Stimulated activated CD4-positive, alpha-beta T cell treated with anti-CD3 and anti-CD28 coated beads, Interleukin-15, amount 100 ng/mL, for 24 hours (primary cell): Measurements from ENCODE around the gene DMPK.
A peak's percentile ranks its signal among the peaks of the same experiment; 100 is the strongest.
"Not testable (repeated sequence)": the region's sequence is repeated elsewhere in the genome, so short reads cannot be mapped to it uniquely, and the experiment has no call there.

ENCODE experiments used
- DNase-seq: peaks from one replicate; pipeline ENCODE4 v3.0.0-alpha.2; 2020

The DMPK gene

DNA sequence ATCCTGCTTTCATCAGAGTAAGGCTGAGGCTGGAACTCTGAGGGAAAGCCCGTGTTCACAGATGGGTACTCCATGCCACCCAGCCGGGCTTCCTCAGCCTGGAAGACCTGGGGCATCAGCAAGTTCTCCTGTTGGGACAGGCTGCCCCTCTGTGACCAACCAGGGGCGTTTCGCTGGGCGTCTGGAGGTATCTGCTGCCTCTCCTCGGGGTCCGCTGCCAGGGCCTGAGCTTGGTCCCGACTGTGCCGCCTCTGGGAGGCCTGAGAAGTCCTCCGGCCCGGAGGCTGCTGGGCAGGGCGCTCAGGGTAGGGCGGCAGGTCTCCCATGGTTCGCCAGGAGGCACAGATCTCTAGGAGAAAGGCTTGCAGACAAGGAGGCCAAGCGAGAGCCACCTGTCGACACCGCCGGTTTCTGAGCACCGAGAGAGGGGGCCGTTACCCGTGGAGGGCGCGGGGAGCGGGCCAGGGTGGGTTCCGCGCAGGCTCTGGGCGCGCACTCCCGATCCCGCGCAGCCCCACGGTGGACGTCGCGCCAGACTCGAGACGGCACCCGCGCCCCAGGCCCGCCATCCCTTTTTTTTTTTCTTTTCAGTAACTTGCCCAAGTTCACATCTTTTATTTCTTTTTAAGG, 32.7 kb upstream of the DMPK start, which contains the start of gene RSPH6A:
TSS of gene RSPH6A (minus strand) at position 458 of the 630 bp plus-strand sequence. CDS start at position 326, 132 bp downstream.
- DNase-seq = no peak

DNA sequence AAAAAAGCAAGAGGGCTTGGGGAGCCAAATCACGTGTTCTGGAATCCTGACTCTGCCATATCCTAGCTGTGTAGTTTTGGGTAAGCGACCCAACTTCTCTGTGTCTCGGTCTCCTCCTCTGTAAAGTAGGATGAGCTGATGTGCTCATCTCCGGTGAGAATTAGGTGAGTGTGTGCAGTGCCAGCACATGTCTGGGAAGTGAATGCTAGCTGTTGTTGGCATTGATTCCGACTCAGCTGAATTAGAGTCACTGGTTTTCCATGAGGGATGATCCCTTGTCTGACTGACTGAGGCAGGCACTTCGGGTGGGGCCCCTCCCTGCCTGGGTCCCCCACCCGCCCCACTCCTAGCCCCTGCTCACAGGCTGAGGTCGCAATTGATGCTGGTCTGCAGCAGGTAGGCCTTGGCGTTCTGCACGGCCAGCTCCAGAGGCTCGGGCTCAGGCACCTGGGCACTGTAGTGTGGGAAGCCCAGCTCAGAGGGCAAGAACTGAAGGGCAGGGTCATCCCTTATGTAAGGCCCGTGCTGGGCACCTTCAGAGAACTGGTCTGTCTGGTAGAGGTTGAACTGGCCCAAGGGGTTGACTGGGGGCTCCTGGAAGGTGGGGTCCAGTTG, 32.0 kb upstream of the DMPK start:
- no peak for DNase-seq

DNA sequence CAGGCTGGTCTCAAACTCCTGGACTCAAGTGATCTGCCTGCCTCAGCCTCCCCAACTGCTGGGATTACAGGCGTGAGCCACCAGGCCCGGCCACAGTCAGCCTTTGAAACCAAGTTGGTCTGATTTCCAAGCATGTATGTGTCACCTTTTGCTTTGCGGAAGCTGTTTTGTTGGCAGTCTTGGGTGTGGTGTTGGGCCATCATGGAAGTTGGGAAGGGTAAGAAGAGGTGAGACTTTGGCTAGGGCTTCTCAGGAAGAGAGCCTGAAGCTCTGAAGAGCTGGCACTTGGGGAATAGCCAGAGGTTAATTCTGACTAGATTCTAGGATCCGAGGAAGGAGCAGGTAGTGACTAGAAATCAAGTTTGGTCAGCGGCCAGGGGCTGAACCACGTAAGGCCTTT, 30.0 kb upstream of the DMPK start:
- no peak for DNase-seq

DNA sequence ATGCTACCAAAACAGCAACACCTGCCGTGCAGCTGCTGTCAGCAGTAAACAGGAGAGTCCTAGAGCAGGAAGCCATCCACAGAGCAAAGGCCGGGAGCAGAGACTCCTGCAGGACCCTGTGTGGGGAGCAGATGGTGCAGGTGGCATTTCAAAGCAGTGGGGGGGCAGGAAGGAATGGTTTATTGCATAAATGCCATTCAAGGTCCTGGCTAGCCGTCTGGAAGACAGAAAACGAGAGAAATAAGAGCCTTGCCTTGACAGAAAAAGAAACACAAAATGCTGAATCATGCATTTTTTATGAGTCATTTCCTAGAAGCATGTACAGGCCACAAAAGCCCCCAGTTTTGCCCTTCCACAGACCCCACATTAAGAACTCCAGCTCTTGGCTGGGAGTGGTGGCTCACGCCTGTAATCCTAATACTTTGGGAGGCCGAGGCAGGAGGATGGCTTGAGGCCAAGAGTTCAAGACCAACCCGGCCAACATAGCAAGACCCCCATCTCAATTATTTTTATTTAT, 27.4 kb upstream of the DMPK start:
- no peak for DNase-seq

DNA sequence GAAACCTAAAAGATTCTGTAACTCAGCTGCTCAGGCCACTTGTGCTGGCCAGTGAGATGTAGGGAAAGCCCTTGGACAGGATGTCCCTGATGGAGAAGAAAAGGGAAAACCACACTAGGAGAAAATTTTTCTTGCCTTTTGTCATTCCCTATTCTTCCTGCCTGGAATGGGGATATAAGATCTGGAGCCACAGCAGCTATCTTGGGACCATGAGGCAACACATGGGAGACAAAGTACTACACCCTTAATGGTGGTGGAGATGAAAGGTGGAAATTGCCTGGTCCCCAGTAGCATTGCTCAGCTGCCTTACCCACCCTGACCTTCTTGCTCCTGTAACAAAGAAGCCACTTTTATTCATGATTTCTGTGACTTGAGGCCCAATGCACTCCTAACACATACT, 23.4 kb upstream of the DMPK start:
- no peak for DNase-seq

DNA sequence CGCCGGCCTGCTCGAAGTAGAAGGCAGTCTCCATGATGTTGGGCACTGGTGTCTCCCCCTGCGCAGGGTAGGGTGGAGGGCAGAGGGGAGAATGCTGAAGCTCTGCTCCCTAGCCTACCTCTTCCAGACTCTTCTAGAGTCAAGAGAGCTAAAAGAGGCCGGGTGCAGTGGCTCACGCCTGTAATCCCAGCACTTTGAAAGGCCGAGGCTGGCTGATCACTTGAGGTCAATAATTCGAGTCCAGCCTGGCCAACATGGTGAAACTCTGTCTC, 22.6 kb upstream of the DMPK start:
- no peak for DNase-seq

DNA sequence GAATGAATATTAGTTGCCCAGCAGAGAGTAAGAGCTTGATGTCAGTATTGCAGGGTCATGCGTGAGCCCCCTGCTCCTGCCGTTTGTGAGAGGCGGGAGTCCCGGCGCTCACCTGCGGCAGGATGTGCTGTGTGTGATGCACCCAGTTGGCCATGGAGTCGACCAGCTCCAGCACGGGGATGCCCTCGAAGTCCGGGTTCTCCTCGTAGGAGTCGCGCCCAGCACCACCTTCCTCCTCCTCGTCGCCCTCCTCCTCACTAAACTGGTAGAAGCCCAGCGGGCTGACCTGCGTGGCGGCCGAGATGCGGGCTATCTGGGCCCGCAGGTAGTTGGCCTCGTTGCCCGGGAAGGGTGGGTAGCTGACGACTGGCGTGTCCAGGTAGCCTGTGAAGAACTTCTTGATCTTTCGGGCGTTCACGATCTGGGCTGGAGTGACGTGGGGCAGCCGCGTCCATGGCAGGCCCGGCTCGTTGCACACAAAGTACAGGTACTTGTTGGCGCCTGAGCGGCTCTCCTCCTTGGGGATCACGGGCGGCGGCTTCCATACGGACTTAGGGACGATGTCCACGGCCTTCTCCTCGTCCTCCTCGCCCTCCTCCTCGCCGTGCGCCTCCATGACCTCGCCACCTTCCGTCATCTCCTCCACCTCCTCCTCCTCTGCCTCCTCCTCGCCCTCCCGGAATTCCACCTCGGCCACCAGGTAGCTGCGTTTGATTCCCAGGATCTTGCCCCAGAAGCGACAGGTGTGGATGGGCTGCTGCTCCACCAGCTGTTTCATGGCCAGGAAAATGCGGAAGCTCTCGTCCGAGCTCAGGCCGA, 22.1 kb upstream of the DMPK start:
- DNase-seq = no peak

DNA sequence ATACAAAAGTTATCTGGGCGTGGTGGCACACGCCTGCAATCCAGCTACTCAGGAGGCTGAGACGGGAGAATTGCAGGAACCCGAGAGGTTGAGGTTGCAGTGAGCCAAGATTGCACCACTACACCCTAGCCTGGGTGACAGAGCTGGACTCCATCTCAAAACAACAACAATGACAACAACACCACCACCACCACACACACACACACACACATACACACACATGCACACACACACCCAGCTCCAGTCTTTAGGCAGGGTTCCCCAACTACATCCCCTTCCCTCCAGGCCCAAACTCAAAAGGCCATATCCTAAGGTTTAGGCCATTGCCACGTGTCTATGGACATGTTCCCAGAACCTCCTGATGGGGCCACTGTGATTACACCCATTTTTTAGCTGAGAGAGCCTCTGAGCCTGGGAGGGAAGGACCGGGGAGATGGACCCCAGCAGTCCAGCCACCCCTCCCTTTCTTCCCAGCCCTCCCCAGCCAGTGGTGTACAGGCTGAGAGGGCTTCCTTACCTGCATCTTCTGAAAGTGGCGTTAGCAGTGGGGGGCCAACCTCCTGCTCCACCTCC, 19.4 kb upstream of the DMPK start:
- no peak for DNase-seq

DNA sequence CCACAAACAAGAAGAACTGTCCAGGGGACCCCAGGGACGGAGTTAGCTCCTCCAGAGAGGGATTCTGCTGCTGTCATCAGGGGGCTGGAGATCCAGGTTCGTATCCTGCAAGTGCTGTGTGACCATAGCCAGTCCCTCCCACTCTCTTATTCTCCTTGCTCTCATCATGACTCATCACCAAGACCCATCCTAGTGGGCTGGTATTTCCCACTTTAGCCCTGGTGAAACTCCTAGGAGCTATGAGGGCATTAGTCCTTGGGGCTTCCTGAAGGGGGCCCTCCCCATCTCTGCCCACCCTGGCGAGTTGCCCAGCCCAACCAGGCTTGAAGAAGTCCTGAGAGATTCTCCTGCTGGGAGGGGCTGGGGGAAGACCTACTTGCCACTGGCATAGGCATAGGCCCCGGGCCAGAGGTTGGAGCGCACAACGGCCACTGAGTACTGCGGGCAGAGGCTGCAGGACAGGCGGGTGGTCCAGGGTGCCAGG, 17.8 kb upstream of the DMPK start:
- no peak for DNase-seq

DNA sequence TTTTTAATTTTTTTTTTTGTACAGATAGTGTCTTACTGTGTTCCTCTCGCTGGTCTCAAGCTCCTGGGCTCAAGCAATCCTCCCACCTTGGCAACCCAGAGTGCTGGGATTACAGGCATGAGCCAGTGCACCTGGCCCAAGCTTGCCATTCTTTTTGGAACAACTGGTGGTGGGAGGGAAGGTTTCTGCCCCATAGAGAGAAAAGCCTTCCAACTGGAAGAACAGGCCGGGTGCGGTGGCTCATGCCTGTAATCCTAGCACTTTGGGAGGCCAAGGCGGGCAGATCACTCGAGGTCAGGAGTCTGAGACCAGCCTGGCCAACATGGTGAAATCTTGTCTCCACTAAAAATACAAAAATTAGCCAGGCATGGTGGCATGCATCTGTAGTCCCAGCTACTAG, 17.3 kb upstream of the DMPK start:
- DNase-seq = not testable (repeated sequence)

DNA sequence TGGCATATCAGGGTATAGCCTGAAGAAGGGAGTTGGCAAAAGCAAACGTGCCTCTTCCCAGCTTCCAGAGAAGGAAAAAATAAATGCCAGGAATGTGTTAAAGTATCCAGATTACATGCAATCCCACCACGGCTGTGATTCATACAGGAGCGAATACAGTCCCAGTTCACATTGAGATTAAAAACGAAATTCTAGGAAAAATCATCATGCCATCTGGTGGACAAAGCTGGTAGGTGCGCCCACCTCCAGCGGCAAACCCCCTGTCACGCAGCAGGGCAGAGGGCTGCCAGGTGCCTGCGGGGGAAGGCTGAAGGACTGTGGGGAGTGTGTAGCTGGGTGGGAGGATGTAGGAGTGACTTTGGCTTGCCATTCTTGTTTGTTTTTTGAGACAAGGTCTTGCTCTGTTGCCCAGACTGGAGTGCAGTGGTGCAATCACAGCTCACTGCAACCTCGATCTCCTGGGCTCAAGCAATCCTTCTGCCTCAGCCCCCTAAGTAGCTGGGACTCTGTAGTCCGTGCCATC, 16.8 kb upstream of the DMPK start:
- DNase-seq = peak; percentile 67

DNA sequence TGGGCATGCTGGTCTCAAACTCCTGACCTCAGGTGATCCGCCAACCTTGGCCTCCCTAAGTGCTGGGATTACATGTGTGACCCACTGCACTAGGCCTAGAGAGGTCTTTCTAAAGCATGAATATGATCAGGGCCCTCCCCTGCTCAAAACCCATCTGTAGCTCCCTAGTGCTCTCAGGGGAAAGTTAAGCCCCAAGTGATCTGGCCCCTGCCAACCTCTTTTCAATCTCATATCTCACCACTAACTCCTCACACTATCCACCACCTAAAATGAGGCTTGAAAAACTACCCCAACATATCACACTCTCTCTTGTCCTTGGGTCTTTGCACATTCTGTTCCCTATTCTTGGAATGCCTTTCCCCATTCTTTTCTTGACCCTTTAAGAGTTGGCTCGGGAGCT, 12.3 kb upstream of the DMPK start:
- DNase-seq = no peak

DNA sequence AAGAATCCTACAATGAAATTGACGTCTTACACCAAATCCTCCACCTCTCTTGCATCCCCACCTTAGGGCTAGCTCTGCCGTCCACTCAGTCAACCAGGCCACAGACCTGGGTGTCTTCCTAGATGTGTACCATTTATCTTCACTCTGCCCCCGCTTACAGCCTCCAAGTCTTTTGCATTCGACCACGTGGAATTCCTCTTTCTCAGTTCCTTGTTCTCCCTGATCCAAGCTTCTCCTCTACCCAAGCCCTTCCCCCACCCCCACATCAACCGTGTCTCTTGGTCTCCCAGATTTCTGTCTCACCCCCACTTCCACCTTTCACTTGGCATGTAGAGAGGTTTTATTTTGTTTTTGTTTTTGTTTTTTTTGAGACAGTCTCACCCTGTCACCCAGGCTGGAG, 11.6 kb upstream of the DMPK start:
- no peak for DNase-seq

DNA sequence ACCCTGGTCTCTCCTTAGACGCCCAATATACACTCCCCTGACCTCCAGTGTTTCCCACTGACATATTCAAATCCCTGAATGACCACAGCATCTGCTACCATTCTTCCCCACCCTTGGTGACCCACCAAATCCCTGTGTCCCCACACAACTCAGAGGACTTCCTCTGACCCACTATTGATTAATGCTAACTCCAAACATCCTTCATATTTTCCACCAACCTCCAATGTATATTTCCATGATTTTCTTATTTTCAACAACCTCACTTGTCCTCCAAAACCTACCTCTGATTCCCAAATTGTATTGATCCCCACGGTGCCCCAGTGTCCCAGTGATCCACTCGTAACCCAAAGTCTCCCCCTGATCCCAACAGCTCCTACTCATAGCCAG, 10.9 kb upstream of the DMPK start:
- no peak for DNase-seq

DNA sequence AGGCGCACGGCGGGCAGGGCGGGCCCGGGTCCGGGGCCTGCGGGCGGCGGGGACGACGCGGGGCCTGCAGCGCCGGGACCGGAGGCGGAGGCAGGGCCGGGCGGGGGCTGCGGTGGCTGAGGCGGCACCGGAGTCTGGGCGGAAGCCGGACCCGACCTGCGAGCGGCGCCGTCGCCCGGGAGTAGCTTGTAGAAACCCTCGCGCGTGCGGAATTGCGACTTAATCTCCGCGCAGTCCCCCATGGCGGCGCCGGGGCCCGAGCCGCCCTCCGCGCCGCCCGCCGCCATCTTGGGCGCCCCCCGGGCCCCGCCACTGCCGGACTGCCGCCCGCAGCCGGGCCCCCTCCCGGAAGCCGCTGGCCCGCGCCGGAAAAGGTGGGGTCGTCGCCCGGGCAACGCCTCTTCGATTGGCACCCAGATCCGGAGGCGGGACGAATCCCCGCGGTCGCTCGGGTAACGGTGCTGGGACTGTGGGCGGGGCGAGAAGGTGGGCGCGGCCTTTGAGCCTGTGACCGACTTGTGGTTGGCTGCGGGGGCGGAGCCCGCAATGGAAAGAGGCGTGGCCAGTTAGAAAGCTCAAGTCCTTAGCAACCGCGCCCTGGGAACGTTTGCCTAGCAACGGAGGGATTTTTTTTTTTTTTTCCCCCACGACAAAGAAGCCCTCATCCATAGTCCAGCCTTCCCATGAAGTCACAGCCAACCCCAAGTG, 10.3 kb upstream of the DMPK start, which contains the start of gene DMWD:
TSS of gene DMWD (minus strand) at position 376 of the 708 bp plus-strand sequence. CDS start at position 287, 89 bp downstream.
- DNase-seq = peak; percentile 100

DNA sequence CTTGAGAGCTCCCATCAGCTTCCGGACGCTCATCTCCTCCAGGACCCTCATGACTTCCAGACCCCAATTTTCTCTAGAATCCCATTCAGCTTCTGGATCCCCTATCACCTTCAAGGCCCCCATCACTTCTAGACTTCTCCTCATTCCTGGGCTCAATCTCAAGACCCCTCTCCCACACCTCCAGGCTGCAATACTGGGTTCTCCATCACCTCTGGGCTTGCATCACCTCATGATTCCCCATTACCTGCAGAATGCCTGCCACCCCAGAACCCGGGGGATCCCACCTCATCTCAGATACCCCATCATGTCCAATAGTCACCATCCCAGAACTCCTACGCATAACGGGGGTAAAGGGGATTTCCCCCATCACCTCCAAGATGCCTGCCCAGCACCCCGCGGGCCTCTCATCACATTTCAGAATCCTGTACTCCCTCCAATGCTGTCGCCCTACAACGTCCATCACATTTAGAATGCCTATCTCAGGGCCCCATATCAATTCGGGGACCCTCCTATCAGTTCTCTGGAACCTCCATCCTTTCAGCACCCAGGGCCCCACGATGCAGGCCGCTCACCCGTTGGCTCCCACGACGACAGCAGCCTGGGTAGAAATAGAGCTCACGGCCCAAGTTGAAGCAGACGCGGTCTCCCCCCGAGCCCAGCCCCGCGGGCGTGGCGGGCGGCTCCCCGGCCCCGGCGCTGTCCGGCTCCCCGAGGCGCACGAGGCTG, 9.6 kb upstream of the DMPK start:
- DNase-seq = peak; percentile 31

DNA sequence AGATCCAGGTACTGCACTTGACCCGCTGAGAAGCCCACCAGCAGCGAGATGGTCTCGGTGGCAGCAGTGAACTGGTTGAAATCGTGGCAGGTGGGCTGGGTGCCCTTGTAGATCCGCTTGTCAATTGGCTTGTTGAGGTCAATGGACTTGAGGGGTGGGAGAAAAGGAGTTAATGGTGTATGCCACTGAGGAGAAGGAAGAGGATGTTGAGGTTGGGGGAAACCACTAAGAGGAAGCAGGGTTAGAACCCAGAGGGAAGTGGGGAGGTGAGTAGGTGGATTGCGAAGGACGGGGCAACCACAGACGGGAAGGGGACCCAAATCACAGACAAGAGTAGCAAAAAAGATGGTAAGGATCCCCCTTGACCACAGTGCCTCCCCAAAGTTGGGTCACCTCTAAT, 8.7 kb upstream of the DMPK start:
- peak; percentile 44 for DNase-seq

DNA sequence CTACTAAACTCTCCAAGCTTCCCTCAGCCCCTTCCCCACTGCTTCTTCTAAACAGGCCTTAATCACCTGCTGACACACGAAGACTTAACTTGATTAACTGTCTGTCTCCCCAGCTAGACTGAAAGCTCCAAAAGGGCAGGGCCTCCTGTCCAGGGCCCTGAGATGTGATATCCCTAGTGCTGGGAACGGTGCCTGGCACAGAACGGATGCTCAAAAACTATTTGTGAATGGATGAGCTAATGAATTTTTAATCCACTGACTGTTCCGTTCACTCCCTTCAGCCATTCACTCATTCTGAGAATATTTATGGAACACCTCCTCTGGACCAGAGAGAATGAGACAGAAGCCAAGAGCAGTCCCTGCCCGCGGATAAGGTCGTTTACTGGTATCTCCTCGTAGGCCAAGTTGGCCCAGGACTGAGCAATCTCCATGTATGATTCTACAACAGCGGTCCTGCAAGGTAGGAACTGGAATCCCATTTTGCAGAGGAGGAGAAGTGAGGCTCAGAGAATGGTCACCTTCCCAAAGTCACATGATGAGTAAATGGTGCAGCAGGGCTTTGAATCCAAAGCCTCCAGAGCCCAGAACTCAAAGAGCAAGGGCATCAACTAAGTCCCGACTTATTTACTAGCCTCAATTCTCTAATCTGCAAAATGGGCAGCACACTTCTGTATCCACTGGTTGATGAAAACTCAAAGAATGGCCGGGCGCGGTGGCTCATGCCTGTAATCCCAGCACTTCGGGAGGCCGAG, 6.9 kb upstream of the DMPK start:
- DNase-seq = no peak

DNA sequence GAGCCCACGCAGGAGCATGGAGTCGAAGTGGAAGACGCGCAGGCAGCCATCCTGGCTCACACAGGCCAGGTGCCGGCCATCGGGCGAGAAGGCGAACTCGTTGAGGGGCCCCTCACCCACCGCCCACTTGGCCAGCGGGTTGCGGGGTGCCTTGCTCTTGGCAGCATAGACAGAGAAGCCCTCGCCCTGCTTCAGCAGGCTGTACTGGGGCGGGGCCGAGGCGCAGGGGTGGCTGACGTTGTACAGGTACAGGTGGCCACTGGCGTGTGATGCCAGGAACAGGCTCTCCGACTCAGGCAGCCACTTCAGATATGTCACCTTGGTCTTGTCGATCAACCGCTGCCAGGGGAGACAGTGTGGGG, 4.2 kb upstream of the DMPK start:
- no peak for DNase-seq

DNA sequence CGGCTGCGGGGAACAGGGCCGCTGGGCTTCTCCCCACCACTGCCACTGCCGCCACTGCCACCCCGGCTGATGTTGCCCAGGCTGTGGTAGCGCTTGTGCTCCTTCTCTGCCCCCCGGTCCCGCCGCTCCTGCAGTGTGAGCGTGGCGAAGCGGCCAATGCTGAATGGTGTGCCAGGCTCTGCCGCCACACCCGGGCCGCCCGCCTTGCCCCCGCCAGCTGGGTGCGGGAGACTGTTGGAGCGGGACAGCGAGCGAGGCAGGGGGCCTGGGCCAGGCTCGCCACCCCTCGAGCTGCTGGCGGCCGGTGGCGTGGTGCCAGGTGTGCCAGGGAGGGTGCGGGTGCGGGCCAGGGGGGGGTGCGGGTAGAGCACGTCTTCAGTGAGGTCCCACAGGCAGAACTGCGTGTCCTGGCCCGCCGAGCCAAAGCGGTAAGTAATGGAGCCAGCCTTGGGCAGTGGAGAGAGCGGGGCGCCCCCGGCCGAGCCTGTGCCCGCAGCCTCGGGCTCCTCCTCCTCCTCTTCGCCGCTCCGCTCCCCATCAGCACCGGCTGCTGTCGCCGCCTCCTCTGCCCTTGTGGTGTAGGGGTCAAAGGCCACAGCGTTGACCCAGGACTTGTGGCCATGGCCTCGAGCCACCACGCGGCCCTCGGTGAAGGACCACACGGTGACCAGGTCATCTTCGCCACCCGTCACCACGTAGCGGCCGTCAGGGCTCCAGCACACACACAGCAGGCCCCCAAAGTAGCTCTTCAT, 3.7 kb upstream of the DMPK start:
- DNase-seq = no peak
